Esophagus muscularis mucosa (tissue), 4 donors: ENCODE data around the gene PSKH1. TPM values are rescaled to one million over a fixed set of nuclear protein-coding genes. Genes with fewer than 3 reads are reported as not detected.

Experiments used
- DNase-seq: peaks from one replicate; pipeline ENCODE4 v3.0.0-alpha.2; 2017; ENCODE audit errors: extremely low spot score
- H3K27ac ChIP-seq, 4 donors: fragments of 200-600 bp; sonication (generic); replicated peaks in 1 of 4; 1 replicate in 3 of 4; 2 replicates in 1 of 4; pipeline ENCODE4 v1.5.1; 2016 to 2019; ENCODE audit warnings: mild to moderate bottlenecking in 1 of 4
- H3K27me3 ChIP-seq, 4 donors: fragments of 200-600 bp; sonication (generic); one replicate each; pipeline versions ENCODE4 v1.5.1 to v1.6.0; 2016 to 2019
- H3K36me3 ChIP-seq, 4 donors: fragments of 200-600 bp; sonication (generic); one replicate each; pipeline ENCODE4 v1.5.1; 2016 to 2019
- H3K4me1 ChIP-seq, 4 donors: fragments of 200-600 bp; sonication (generic); one replicate each; pipeline ENCODE4 v1.5.1; 2016 to 2019
- H3K4me3 ChIP-seq, 4 donors: fragments of 200-600 bp; sonication (generic); 1 replicate in 2 of 4; 2 replicates in 2 of 4; pipeline ENCODE4 v1.5.1; 2016 to 2019; ENCODE audit warnings: mild to moderate bottlenecking in 4 of 4, moderate library complexity in 1 of 4
- H3K9me3 ChIP-seq, 4 donors: fragments of 200-600 bp; sonication (generic); 1 replicate in 3 of 4; 2 replicates in 1 of 4; pipeline ENCODE4 v1.5.1; 2016 to 2019
- CTCF ChIP-seq, 3 experiments: fragments of 200-600 bp in 2 of 3; fragments of 450-650 bp in 1 of 3; sonication (generic) in 2 of 3; IDR thresholded peaks; one replicate each; pipeline ENCODE4 v1.5.1; 2017 to 2019; ENCODE audit warnings: antibody characterized with exemption in 3 of 3, mild to moderate bottlenecking in 2 of 3, moderate library complexity in 1 of 3
- EP300 ChIP-seq: sonication (generic); formaldehyde crosslinking; IDR thresholded peaks from one replicate; pipeline ENCODE4 v1.6.1; 2017; ENCODE audit warnings: antibody characterized with exemption
- POLR2A ChIP-seq: fragments of 450-650 bp; IDR thresholded peaks from one replicate; pipeline ENCODE4 v1.6.1; 2017; ENCODE audit warnings: antibody characterized with exemption, moderate library complexity, mild to moderate bottlenecking, low read depth
- POLR2AphosphoS5 ChIP-seq, 2 donors: sonication (generic); formaldehyde crosslinking; IDR thresholded peaks; one replicate each; pipeline ENCODE4 v1.6.1; 2017; ENCODE audit warnings: antibody characterized with exemption in 2 of 2
- WGBS: methylation state at CpG from one replicate; pipeline ENCODE4 v1.1.5; 2018; 5-methylcytosine and 5-hydroxymethylcytosine counted together
- intact Hi-C: fragments of 100-400 bp; cut with DNase I; formaldehyde crosslinking; loops from one replicate; pipeline ENCODE4 v1.15.1; 2023
- total RNA-seq, 4 donors: library from RNA; depleted of rRNA; stranded (reverse); fragments of >200 nt; gene quantifications; one replicate each; pipeline versions ENCODE4 v1.1.0 to v1.2.1, GENCODE V29; 2016

Gene PSKH1
- total RNA-seq, 4 donors from 2014 or later: 16.1 to 35.4 (median 26.4) TPM

DNA sequence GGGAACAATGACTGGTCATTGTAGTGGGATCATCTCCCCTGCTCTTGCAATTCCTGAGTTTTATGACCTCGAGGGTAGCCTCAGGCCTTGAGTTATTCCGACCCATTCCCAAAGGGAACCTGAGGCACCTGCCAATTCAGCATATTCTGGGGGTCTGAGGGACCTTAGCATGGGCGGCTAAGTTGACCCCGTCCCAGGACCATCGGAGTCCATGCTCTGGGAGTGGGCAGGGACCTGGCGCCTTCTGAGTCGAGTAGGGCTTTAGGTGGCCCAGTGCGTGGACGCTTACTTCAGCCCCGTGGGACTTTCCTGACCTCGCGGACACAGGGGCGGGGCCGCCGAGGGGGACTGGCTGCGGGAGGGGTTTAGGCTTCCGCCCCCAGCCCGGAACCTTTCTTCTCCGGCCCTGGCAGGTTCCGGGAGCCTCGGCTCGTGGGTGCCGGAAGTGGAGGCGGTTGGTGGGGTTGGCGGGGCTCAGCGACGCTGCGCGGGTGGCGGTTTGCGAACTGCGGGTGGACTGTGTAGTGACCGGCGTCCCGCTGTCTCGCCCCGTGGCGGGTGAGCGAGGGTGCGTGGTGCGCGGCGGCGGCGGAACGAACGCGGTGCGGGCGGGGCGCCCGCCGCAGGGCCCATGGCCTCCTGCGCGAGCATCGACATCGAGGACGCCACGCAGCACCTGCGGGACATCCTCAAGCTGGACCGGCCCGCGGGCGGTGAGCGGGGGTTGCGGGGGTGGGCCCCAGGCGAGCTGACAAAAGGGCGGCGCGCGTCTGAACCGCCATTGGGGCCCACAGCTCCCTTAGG, 20.2 kb upstream of the PSKH1 start, which contains the start of gene EDC4:
TSS of gene EDC4 (plus strand) at position 422 of the 804 bp plus-strand sequence. CDS start at position 632, 210 bp downstream.
- H3K36me3 ChIP-seq: peaks cover 30 to 69% (median 61%) of the 10 kb centered on the region in 4 donors
- H3K4me3 ChIP-seq: peak within 1 kb of the TSS; percentile 87 to 100 (median 96)
- DNase-seq: peak; percentile 94
- intact Hi-C loops: loop anchor here (5.0 kb wide), 1 partner anchor 56 kb away; no protein-coding TSS in a partner anchor
- H3K4me1 ChIP-seq: peaks cover 26 to 49% (median 36%) of the 10 kb centered on the region in 4 donors
- H3K9me3 ChIP-seq: no peaks in the 10 kb centered on the region
- TF ChIP-seq EP300 (no peak), CTCF (IDR thresholded peaks at IDR 0.05) (peak in 1 of 3 experiments; percentile 20), POLR2AphosphoS5 (IDR thresholded peaks at IDR 0.05) (peak; percentile 88 to 89), POLR2A (peak; percentile 60)
- 1% methylated on average over 48 of the region's 72 CpGs for WGBS
- peak within 1 kb of the TSS; percentile 83 to 91 (median 88) for H3K27ac ChIP-seq
- no peaks in the 10 kb centered on the region for H3K27me3 ChIP-seq

GRCh38 chr16:67873435-67874370, 19.4 kb upstream of the PSKH1 start:
- intact Hi-C loops: loop anchor here (5.0 kb wide), 1 partner anchor 56 kb away; no protein-coding TSS in a partner anchor
- 14% methylated on average over 23 of the region's 23 CpGs for WGBS

DNA sequence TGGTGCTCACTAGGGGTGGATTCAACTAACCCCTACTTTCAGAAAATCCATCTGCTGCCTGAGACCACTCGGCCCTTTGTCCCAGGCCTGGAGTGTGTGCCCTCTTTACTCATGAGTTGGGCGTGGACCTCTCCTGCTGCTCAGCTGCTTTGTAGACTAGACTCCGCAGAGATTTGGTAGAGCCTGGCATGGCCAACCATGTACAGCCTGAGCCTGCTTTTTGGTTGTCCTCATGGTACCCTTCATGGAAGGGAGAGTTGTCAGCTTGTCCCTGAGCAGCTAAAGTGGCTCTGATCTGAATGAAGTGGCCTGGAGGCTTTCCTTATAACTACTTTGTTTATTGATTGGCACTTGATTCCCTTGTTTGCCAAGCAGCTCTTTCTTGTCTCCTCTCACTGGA, 18.7 kb upstream of the PSKH1 start:
- Histone ChIP-seq H3K4me3 (peak overlapping the region; percentile 87 to 100 (median 96)), H3K27me3 (no peaks in the 10 kb centered on the region), H3K27ac (no peak overlapping the region), H3K4me1 (peaks cover 26 to 46% (median 36%) of the 10 kb centered on the region in 4 donors), H3K36me3 (peaks cover 35 to 69% (median 61%) of the 10 kb centered on the region in 4 donors), H3K9me3 (no peaks in the 10 kb centered on the region)
- no peak for DNase-seq
- intact Hi-C loops: loop anchor here (5.0 kb wide), 1 partner anchor 57 kb away; no protein-coding TSS in a partner anchor
- TF ChIP-seq POLR2AphosphoS5 (IDR thresholded peaks at IDR 0.05) (no peak), EP300 (no peak), CTCF (IDR thresholded peaks at IDR 0.05) (no peak), POLR2A (no peak)
- 46% methylated on average over 3 of the region's 3 CpGs for WGBS

More at GRCh38 chr16:67873435-67874370, 19.4 kb upstream of the PSKH1 start:
- H3K4me3 ChIP-seq: peak overlapping the region; percentile 87 to 100 (median 96)
- no peak for DNase-seq
- H3K36me3 ChIP-seq: peaks cover 31 to 69% (median 61%) of the 10 kb centered on the region in 4 donors
- H3K27me3 ChIP-seq: no peaks in the 10 kb centered on the region
- H3K4me1 ChIP-seq: peaks cover 26 to 49% (median 36%) of the 10 kb centered on the region in 4 donors
- no peaks in the 10 kb centered on the region for H3K9me3 ChIP-seq
- TF ChIP-seq EP300 (no peak), POLR2A (no peak), CTCF (IDR thresholded peaks at IDR 0.05) (no peak), POLR2AphosphoS5 (IDR thresholded peaks at IDR 0.05) (no peak)
- peak overlapping the region; percentile 83 to 91 (median 88) for H3K27ac ChIP-seq

DNA sequence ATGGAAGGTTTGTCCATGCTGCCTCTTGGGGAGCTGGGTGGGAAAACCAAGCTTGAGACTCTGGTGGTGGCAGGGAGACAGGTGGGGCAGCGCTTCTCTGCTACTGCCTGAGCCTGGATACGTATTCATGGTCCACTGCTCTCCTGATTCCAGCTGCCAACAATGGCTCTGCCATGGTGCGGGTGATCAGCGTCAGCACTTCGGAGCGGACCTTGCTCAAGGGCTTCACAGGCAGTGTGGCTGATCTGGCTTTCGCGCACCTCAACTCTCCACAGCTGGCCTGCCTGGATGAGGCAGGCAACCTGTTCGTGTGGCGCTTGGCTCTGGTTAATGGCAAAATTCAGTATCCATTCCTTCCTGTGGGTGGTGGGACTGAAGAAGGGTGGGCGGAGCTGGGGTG, 16.0 kb upstream of the PSKH1 start:
- H3K9me3 ChIP-seq: no peaks in the 10 kb centered on the region
- H3K4me3 ChIP-seq: no peak overlapping the region
- H3K4me1 ChIP-seq: peaks cover 35 to 43% (median 37%) of the 10 kb centered on the region in 4 donors
- 91% methylated on average over 5 of the region's 11 CpGs for WGBS
- H3K36me3 ChIP-seq: peaks cover 58 to 69% (median 65%) of the 10 kb centered on the region in 4 donors
- DNase-seq: no peak
- no peak for TF ChIP-seq EP300
- no peak for TF ChIP-seq CTCF (IDR thresholded peaks at IDR 0.05)
- no peak for TF ChIP-seq POLR2A
- TF ChIP-seq POLR2AphosphoS5 (IDR thresholded peaks at IDR 0.05): no peak
- H3K27ac ChIP-seq: no peak overlapping the region
- no peaks in the 10 kb centered on the region for H3K27me3 ChIP-seq
- intact Hi-C loops: no loop called here
